Activated naive CD4-positive, alpha-beta T cell (primary cell): ENCODE data around the gene KIF5C.

Source experiments
- DNase-seq, 4 experiments: peaks; one replicate each; lab custom pipeline; 2025; lab: John Stamatoyannopoulos, UW

KIF5C gene

GRCh38 chr2:148992448-148992847 is 117.4 kb downstream of the KIF5C start:
- no peak for DNase-seq

GRCh38 chr2:148993351-148993750 is 118.3 kb downstream of the KIF5C start:
- no peak for DNase-seq

GRCh38 chr2:148994341-148994740 is 119.3 kb downstream of the KIF5C start:
- no peak for DNase-seq

- no peak for DNase-seq
Measured at GRCh38 chr2:148996805-148997204, 121.8 kb downstream of the KIF5C start.

GRCh38 chr2:148998165-148998830 is 123.3 kb downstream of the KIF5C start:
- DNase-seq, result no peak

GRCh38 chr2:148998831-148999200 is 123.8 kb downstream of the KIF5C start:
- no peak for DNase-seq

GRCh38 chr2:148999451-148999921 is 124.5 kb downstream of the KIF5C start:
- no peak for DNase-seq

- DNase-seq, result no peak
Measured at GRCh38 chr2:149000158-149000938, 125.3 kb downstream of the KIF5C start.

GRCh38 chr2:149001496-149001895 is 126.5 kb downstream of the KIF5C start:
- no peak for DNase-seq

GRCh38 chr2:149002378-149002890 is 127.4 kb downstream of the KIF5C start:
- DNase-seq, result no peak

GRCh38 chr2:149002891-149003740 is 128.1 kb downstream of the KIF5C start:
- no peak for DNase-seq

GRCh38 chr2:149004836-149005235 is 129.8 kb downstream of the KIF5C start:
- no peak for DNase-seq

GRCh38 chr2:149005471-149006077 is 130.5 kb downstream of the KIF5C start:
- DNase-seq, result no peak

- DNase-seq, result no peak
Measured at GRCh38 chr2:149006883-149007543, 132.0 kb downstream of the KIF5C start.

- no peak for DNase-seq
Measured at GRCh38 chr2:149008381-149008780, 133.4 kb downstream of the KIF5C start.

- DNase-seq, result no peak
Measured at GRCh38 chr2:149009576-149010461, 134.8 kb downstream of the KIF5C start.

GRCh38 chr2:149012545-149012944 is 137.5 kb downstream of the KIF5C start:
- DNase-seq, result no peak

GRCh38 chr2:149015501-149015900 is 140.5 kb downstream of the KIF5C start:
- no peak for DNase-seq

GRCh38 chr2:149015926-149016563 is 141.0 kb downstream of the KIF5C start:
- no peak for DNase-seq
